K562 (cell line): ENCODE results near the gene ULBP1. TPM values are rescaled to one million over a fixed set of nuclear protein-coding genes. Genes with fewer than 3 reads are reported as not detected.
A peak's percentile ranks its signal among the peaks of the same experiment; 100 is the strongest.

Experiments used
- ATF7 ChIP-seq: fragments of 450-650 bp; IDR thresholded peaks from 2 replicates; pipeline ENCODE4 v1.7.1; 2014; ENCODE audit warnings: mild to moderate bottlenecking, moderate library complexity
- MGA ChIP-seq: fragments of 450-650 bp; IDR thresholded peaks from 2 replicates; pipeline ENCODE4 v1.6.1; 2016; ENCODE audit warnings: mild to moderate bottlenecking, moderate library complexity
- MYC ChIP-seq, 2 experiments: fragments of 250-450 bp in 1 of 2; sonication (Bioruptor Pico) in 1 of 2; IDR thresholded peaks; 2 replicates each; pipeline versions ENCODE4 v1.5.1 to v1.6.1; 2012 to 2021; ENCODE audit warnings: low read depth in 2 of 2, borderline replicate concordance in 1 of 2, improper control_type of control experiment in 1 of 2, low read length in 1 of 2, mild to moderate bottlenecking in 1 of 2, moderate library complexity in 1 of 2
- NEUROD1 ChIP-seq: fragments of 150-350 bp; IDR thresholded peaks from 2 replicates; pipeline ENCODE4 v1.6.1; 2014; ENCODE audit warnings: borderline replicate concordance, low read length, low read depth; ENCODE audit not compliant: partially characterized antibody
- POLR2G ChIP-seq: fragments of 200-400 bp; formaldehyde crosslinking; IDR thresholded peaks from 2 replicates; pipeline ENCODE4 v1.6.1; 2017; ENCODE audit warnings: low read depth, mild to moderate bottlenecking, antibody characterized with exemption, low read length, moderate library complexity
- PREB ChIP-seq: sonication (generic); formaldehyde crosslinking; IDR thresholded peaks from 2 replicates; pipeline ENCODE4 v1.8.1; 2023; ENCODE audit warnings: mild to moderate bottlenecking, missing genetic modification reagents
- RB1 ChIP-seq: fragments of 450-650 bp; IDR thresholded peaks from 2 replicates; pipeline ENCODE4 v1.6.1; 2017; ENCODE audit warnings: low read depth, mild to moderate bottlenecking
- SPI1 ChIP-seq: IDR thresholded peaks from 2 replicates; pipeline ENCODE4 v1.6.1; 2011; ENCODE audit warnings: low read depth, low read length, control low read depth, borderline replicate concordance
- TBL1XR1 ChIP-seq, 2 experiments: IDR thresholded peaks; 2 replicates each; pipeline ENCODE4 v1.6.1; 2012; ENCODE audit warnings: improper control_type of control experiment in 2 of 2, low read length in 2 of 2, mild to moderate bottlenecking in 1 of 2
- ZKSCAN3 ChIP-seq: fragments of 250-450 bp; sonication (Bioruptor Pico); IDR thresholded peaks from 2 replicates; pipeline ENCODE4 v1.4.0; 2020
- ZNF316 ChIP-seq: fragments of 450-650 bp; IDR thresholded peaks from 2 replicates; pipeline ENCODE4 v1.6.1; 2016
- ZSCAN32 ChIP-seq: fragments of 450-650 bp; formaldehyde crosslinking; IDR thresholded peaks from 2 replicates; pipeline ENCODE4 v1.4.0; 2020; ENCODE audit warnings: mild to moderate bottlenecking, moderate library complexity
- polyA plus RNA-seq, 8 experiments: library from polyadenylated mRNA; depleted of rRNA in 4 of 8; stranded (reverse) in 5 of 8; unstranded in 3 of 8; fragments of >200 nt; fragmentation: Nextera tagmentation in 2 of 8; fragmentation: Illumina TruSeq in 1 of 8; extraction: Ambion mirVana in 2 of 8; extraction: Trizol in 1 of 8; gene quantifications; 2 replicates each; pipeline versions ENCODE4 v1.2.1 to v1.2.3, GENCODE V29; 2011 to 2014; ENCODE audit warnings: inconsistent platforms in 1 of 8, missing spikeins in 1 of 8
- total RNA-seq, 7 experiments: library from RNA; depleted of rRNA in 6 of 7; stranded (reverse); fragments of >200 nt in 6 of 7; fragmentation: Illumina TruSeq in 2 of 7; extraction: Trizol in 2 of 7; gene quantifications; 2 replicates each; pipeline versions ENCODE4 v1.2.1 to v1.2.3, GENCODE V29; 2011 to 2021; ENCODE audit warnings: low replicate concordance in 1 of 7

ULBP1 gene
- total and polyA plus RNA-seq, 9 of the 15 experiments (the other 6 are each of a cell fraction or from before 2014, with no cell fraction given) = 0.33 to 6.0 (median 2.5) TPM

GRCh38 chr6:149938571-149939355, 25.0 kb upstream of the ULBP1 start (continued):
- TF ChIP-seq MGA = peak; percentile 87
- no peak for TF ChIP-seq NEUROD1
- TF ChIP-seq TBL1XR1 (IDR thresholded peaks at IDR 0.05; ENCODE audit: low read length in 2 of 2) = no peak
- TF ChIP-seq ZSCAN32 (CRISPR knock-in tag) = no peak
- no peak for TF ChIP-seq PREB (CRISPR knock-in tag)
- no peak for TF ChIP-seq SPI1
- 0 out of 2 replicates have a peak, but pooled peaks have one; percentile 34 for TF ChIP-seq POLR2G
- TF ChIP-seq ZNF316 = no peak
- no peak for TF ChIP-seq ATF7
- TF ChIP-seq RB1 = no peak
- TF ChIP-seq ZKSCAN3 (CRISPR knock-in tag) = no peak
- TF ChIP-seq MYC (IDR thresholded peaks at IDR 0.05; ENCODE audit: low read depth, low read length) = no peak
- peak; percentile 35; the same call in 1 of the 2 replicates for TF ChIP-seq MYC (CRISPR knock-in tag; IDR thresholded peaks at IDR 0.05; ENCODE audit: borderline replicate concordance, low read depth)
